ENCODE results near the gene ZDHHC8. TPM values are rescaled to one million over a fixed set of nuclear protein-coding genes. Genes with fewer than 3 reads are reported as not detected.

Gene ZDHHC8
- total and polyA plus RNA-seq, 10 of the 15 experiments (the other 5 are each of a cell fraction or from before 2014, with no cell fraction given), result 0.03 to 46.3 (median 5.3) TPM

DNA sequence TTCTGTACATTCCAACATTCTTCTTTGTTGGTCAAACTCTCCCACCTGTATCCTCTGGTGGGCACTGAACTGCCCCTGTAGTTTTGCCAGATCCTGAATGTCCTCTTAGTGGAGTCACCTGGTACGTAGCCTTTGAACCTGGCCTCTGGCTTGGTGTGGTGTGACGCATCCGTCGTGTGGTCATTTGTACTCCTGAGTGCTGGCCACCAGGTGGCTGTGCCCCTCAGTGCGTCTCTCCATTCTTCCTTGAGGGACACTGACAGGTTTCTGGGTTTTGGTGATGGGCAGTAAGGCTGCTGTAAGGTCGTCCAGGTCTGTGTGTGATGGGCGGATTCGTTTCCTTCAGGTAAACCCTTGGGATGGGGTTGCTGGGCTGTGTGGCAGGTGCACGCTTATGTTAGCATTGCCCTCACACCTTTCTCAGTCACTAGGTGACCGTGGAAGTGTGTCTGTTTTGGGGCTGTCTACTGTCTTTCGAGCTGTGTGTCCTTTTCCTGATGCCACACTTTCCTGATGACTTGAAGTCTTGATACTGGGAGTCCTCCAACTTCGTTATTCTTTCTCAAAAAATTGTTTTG lies 29.3 kb upstream of the ZDHHC8 start:
- TF ChIP-seq, protein P1, sequence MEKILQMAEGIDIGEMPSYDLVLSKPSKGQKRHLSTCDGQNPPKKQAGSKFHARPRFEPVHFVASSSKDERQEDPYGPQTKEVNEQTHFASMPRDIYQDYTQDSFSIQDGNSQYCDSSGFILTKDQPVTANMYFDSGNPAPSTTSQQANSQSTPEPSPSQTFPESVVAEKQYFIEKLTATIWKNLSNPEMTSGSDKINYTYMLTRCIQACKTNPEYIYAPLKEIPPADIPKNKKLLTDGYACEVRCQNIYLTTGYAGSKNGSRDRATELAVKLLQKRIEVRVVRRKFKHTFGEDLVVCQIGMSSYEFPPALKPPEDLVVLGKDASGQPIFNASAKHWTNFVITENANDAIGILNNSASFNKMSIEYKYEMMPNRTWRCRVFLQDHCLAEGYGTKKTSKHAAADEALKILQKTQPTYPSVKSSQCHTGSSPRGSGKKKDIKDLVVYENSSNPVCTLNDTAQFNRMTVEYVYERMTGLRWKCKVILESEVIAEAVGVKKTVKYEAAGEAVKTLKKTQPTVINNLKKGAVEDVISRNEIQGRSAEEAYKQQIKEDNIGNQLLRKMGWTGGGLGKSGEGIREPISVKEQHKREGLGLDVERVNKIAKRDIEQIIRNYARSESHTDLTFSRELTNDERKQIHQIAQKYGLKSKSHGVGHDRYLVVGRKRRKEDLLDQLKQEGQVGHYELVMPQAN (conservative IDR thresholded peaks at IDR 0.05), result no peak
- TF ChIP-seq ZNF24 (IDR thresholded peaks at IDR 0.05), result no peak
- TF ChIP-seq, protein P2, sequence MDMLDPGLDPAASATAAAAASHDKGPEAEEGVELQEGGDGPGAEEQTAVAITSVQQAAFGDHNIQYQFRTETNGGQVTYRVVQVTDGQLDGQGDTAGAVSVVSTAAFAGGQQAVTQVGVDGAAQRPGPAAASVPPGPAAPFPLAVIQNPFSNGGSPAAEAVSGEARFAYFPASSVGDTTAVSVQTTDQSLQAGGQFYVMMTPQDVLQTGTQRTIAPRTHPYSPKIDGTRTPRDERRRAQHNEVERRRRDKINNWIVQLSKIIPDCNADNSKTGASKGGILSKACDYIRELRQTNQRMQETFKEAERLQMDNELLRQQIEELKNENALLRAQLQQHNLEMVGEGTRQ (IDR thresholded peaks at IDR 0.05; ENCODE audit: borderline replicate concordance, low read depth, low read length), result no peak
- no peak for ATAC-seq
- H3K79me2 ChIP-seq (ENCODE audit: control insufficient read depth, insufficient read depth, low read length), result no peaks in the 10 kb centered on the region
- no peaks in the 10 kb centered on the region; the same call in 2 of the 3 replicates for H3K9me3 ChIP-seq (replicated peaks; ENCODE audit: control insufficient read depth, insufficient read depth, low read length)
- ChIA-PET RAD21 (ENCODE audit: unreplicated experiment) (no interaction called here), POLR2A (interaction anchor here (0.7 kb wide), 1 partner anchor 80 kb away, joined by 3 read pairs; no protein-coding TSS in a partner anchor), CTCF (no interaction called here), SMC1A (ENCODE audit: uncharacterized antibody, unreplicated experiment) (no interaction called here)
- no peaks in the 10 kb centered on the region for H3K27me3 ChIP-seq (replicated peaks in 1 of 2; ENCODE audit: control insufficient read depth in 2 of 2, insufficient read depth in 2 of 2, low read length in 1 of 2)
- BruUV-seq (replicated peaks), result no TSS peak
- no peak overlapping the region for H3K27ac ChIP-seq (ENCODE audit: control insufficient read depth, insufficient read depth)
- no peak for FAIRE-seq
- no peak overlapping the region for H3K9ac ChIP-seq (ENCODE audit: control insufficient read depth, insufficient read depth, low read length)
- peaks cover 14 to 34% of the 10 kb centered on the region in 2 experiments for H3K36me3 ChIP-seq (ENCODE audit: control insufficient read depth in 2 of 2, insufficient read depth in 2 of 2, low read length in 1 of 2)
- H4K20me1 ChIP-seq (ENCODE audit: control insufficient read depth, insufficient read depth), result no peaks in the 10 kb centered on the region
- H3K4me3 ChIP-seq, result no peak overlapping the region
- no peaks in the 10 kb centered on the region for H3K4me1 ChIP-seq (ENCODE audit: control insufficient read depth, insufficient read depth, low read length)
- 92% methylated on average over 12 of the region's 12 CpGs for WGBS (ENCODE audit: insufficient coverage, insufficient replicate concordance, low lambda C conversion rate, missing lambda C conversion rate)
- H2AFZ ChIP-seq (ENCODE audit: control insufficient read depth, low read depth, low read length), result no peak overlapping the region
- DNase-seq (ENCODE audit: low read depth, low spot score), result no peak
- no peak overlapping the region for H3K4me2 ChIP-seq (ENCODE audit: control insufficient read depth, insufficient read depth)
- intact Hi-C loops (cut with micrococcal nuclease; ENCODE audit: unreplicated experiment), result no loop called here
- in situ Hi-C loops (cut with MboI), result no loop called here

All from GM12878 (cell line).